MCF 10A (cell line): ENCODE results near the gene WASL. TPM values are rescaled to one million over a fixed set of nuclear protein-coding genes. Genes with fewer than 3 reads are reported as not detected.
A peak's percentile ranks its signal among the peaks of the same experiment; 100 is the strongest.

Experiments
- BruUV-seq: library from RNA; stranded (reverse); fragments of 400-500 nt; replicated peaks from 2 replicates; lab custom pipeline; 2021; lab: Mats Ljungman, UMichigan
- CTCF ChIA-PET: fragments of 300-600 bp; sonication (Branson Sonifier 250); formaldehyde crosslinking; extraction: SDS; loops from one replicate; lab custom pipeline; 2021; ENCODE audit warnings: antibody characterized with exemption, inconsistent platforms; lab: Yijun Ruan, JAX
- POLR2A ChIA-PET: fragments of 300-600, 350-650 bp; sonication (Branson Sonifier 250); formaldehyde crosslinking; extraction: SDS; loops from one replicate; lab custom pipeline; 2020; ENCODE audit warnings: antibody characterized with exemption, inconsistent platforms; lab: Yijun Ruan, JAX
- DNase-seq: peaks from one replicate; pipeline ENCODE4 v3.0.0-alpha.2; 2018; ENCODE audit not compliant: unreplicated experiment
- H3K27ac Mint-ChIP-seq: one replicate; pipeline ENCODE4 v1.8.0; 2022; ENCODE audit warnings: mild to moderate bottlenecking, low read depth, mixed read lengths; ENCODE audit not compliant: unreplicated experiment
- H3K27me3 Mint-ChIP-seq: one replicate; pipeline ENCODE4 v1.8.0; 2022; ENCODE audit warnings: mixed read lengths; ENCODE audit not compliant: insufficient read depth, unreplicated experiment
- H3K36me3 Mint-ChIP-seq: one replicate; pipeline ENCODE4 v1.8.0; 2022; ENCODE audit warnings: mild to moderate bottlenecking, moderate library complexity, mixed read lengths; ENCODE audit not compliant: insufficient read depth, unreplicated experiment
- H3K4me1 Mint-ChIP-seq: one replicate; pipeline ENCODE4 v1.8.0; 2022; ENCODE audit warnings: mixed read lengths; ENCODE audit not compliant: insufficient read depth, unreplicated experiment
- H3K4me3 Mint-ChIP-seq: one replicate; pipeline ENCODE4 v1.8.0; 2022; ENCODE audit warnings: mild to moderate bottlenecking, moderate library complexity, mixed read lengths; ENCODE audit not compliant: unreplicated experiment
- H3K9me3 Mint-ChIP-seq: one replicate; pipeline ENCODE4 v1.8.0; 2022; ENCODE audit warnings: mixed read lengths; ENCODE audit not compliant: unreplicated experiment
- intact Hi-C: fragments of 100-400 bp; cut with micrococcal nuclease; formaldehyde crosslinking; loops from 2 replicates; pipeline ENCODE4 v1.14.1; 2022
- total RNA-seq: library from RNA; stranded (reverse); gene quantifications from 2 replicates; pipeline ENCODE4 v1.2.3, GENCODE V29; 2022
- TF ChIP-seq, protein P1 (sequence below): fragments of 200-600 bp; IDR thresholded peaks from one replicate; pipeline ENCODE4 v1.8.0; 2022; ENCODE audit warnings: antibody characterized with exemption, mild to moderate bottlenecking; ENCODE audit not compliant: unreplicated experiment

Gene WASL
- total RNA-seq, 1 experiment from 2014 or later: 34.7 TPM

DNA sequence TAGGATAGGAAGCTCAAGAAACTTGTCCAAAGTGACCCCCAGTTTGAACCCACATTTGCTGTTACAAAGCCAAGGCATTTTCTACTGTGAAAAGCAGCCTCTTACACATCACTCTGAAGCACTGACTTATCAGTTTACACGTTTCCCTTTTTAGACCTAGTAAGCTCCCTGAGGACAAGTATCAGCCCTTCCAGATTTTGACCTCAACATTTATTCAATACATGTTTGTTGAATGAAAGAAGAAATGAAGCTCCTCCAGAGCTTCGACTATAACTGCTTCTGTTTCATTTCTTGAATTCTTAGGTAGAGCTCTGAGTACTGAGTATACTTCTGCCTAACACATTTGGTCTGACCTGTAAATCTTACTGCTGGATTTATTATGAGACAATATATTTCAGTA, 2.7 kb downstream of the WASL start:
- Mint-ChIP-seq H3K36me3 (peaks cover 6% of the 10 kb centered on the region), H3K4me3 (peak overlapping the region; percentile 98), H3K4me1 (peaks cover 40% of the 10 kb centered on the region), H3K27me3 (no peaks in the 10 kb centered on the region), H3K9me3 (no peaks in the 10 kb centered on the region), H3K27ac (peak overlapping the region; percentile 99)
- no peak for DNase-seq
- POLR2A ChIA-PET: interaction anchor here (0.8 to 9.2 kb wide), 10 partner anchors 13 to 64 kb away, joined by 3 to 367 read pairs (median 4); no protein-coding TSS in a partner anchor
- intact Hi-C loops: no loop called here
- CTCF ChIA-PET: interaction anchor here (0.6 to 1.3 kb wide), 5 partner anchors 11 to 1653 kb away, joined by 3 to 8 read pairs (median 3); no protein-coding TSS in a partner anchor
- TF ChIP-seq, protein P1, sequence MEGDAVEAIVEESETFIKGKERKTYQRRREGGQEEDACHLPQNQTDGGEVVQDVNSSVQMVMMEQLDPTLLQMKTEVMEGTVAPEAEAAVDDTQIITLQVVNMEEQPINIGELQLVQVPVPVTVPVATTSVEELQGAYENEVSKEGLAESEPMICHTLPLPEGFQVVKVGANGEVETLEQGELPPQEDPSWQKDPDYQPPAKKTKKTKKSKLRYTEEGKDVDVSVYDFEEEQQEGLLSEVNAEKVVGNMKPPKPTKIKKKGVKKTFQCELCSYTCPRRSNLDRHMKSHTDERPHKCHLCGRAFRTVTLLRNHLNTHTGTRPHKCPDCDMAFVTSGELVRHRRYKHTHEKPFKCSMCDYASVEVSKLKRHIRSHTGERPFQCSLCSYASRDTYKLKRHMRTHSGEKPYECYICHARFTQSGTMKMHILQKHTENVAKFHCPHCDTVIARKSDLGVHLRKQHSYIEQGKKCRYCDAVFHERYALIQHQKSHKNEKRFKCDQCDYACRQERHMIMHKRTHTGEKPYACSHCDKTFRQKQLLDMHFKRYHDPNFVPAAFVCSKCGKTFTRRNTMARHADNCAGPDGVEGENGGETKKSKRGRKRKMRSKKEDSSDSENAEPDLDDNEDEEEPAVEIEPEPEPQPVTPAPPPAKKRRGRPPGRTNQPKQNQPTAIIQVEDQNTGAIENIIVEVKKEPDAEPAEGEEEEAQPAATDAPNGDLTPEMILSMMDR: no peak
- BruUV-seq: no TSS peak

GRCh38 chr7:123745437-123745836, 3.4 kb downstream of the WASL start:
- Mint-ChIP-seq H3K36me3 (peaks cover 6% of the 10 kb centered on the region), H3K9me3 (no peaks in the 10 kb centered on the region), H3K4me3 (peak overlapping the region; percentile 98), H3K27me3 (no peaks in the 10 kb centered on the region), H3K27ac (peak overlapping the region; percentile 36), H3K4me1 (peaks cover 40% of the 10 kb centered on the region)
- DNase-seq: no peak
- intact Hi-C loops: no loop called here
- ChIA-PET POLR2A (interaction anchor here (1.0 to 9.2 kb wide), 9 partner anchors 12 to 63 kb away, joined by 3 to 367 read pairs (median 4); no protein-coding TSS in a partner anchor), CTCF (interaction anchor here (0.6 to 1.3 kb wide), 4 partner anchors 10 to 1652 kb away, joined by 3 to 8 read pairs (median 5); no protein-coding TSS in a partner anchor)
- BruUV-seq: no TSS peak
- TF ChIP-seq, protein P1: no peak

DNA sequence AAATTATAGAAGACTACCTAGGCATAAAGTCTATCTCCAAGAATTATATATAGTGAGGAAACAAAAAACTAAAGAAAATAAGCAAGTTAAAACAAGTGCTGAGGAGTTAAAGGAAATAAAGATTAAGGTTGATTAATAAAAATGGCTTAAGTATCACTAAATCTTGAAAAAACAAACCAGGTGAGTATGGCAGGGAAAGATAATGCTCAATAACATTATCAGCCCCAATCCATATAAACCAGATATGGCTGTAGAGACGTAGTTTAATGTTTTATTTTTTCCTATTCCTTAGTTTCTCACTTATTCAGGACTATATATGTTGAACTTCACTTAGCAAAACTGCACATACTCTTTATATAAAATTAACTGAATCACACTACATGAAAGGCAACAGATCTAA, 4.4 kb downstream of the WASL start:
- ChIA-PET CTCF (no interaction called here), POLR2A (interaction anchor here (0.8 kb wide), 1 partner anchor 18 kb away, joined by 4 read pairs; no protein-coding TSS in a partner anchor)
- TF ChIP-seq, protein P1: no peak
- Mint-ChIP-seq H3K4me1 (peaks cover 40% of the 10 kb centered on the region), H3K4me3 (no peak overlapping the region), H3K9me3 (no peaks in the 10 kb centered on the region), H3K36me3 (peaks cover 6% of the 10 kb centered on the region), H3K27me3 (no peaks in the 10 kb centered on the region), H3K27ac (no peak overlapping the region)
- DNase-seq: no peak
- intact Hi-C loops: no loop called here
- no TSS peak for BruUV-seq

DNA sequence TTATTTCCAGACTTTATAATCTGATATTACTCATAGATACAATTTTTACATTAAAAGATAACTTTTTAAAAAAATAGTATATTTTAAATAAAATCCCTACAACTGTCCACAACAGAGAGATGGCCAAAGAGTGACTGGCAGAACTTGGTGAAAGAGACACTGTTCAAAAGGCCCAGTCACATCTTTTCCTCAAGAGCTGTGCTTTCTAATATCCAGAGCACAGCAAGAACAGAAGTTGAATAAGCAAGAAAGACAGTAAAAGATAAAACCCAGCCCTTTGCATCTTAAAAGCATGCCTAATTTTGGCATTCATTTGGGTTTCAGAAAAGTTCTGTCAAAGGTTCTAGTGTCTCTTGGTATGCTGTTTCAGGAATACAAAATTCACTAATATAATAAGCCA, 6.9 kb downstream of the WASL start:
- H3K36me3 Mint-ChIP-seq: peaks cover 6% of the 10 kb centered on the region
- intact Hi-C loops: no loop called here
- TF ChIP-seq, protein P1: no peak
- no peak for DNase-seq
- POLR2A ChIA-PET: interaction anchor here (0.9 to 2.2 kb wide), 4 partner anchors 10 to 32 kb away, joined by 3 to 15 read pairs (median 4); no protein-coding TSS in a partner anchor
- peaks cover 36% of the 10 kb centered on the region for H3K4me1 Mint-ChIP-seq
- H3K27me3 Mint-ChIP-seq: no peaks in the 10 kb centered on the region
- no TSS peak for BruUV-seq
- CTCF ChIA-PET: interaction anchor here (1.6 kb wide), 1 partner anchor 7 kb away, joined by 5 read pairs; no protein-coding TSS in a partner anchor
- no peak overlapping the region for H3K4me3 Mint-ChIP-seq
- H3K27ac Mint-ChIP-seq: no peak overlapping the region
- H3K9me3 Mint-ChIP-seq: no peaks in the 10 kb centered on the region
